Measurements from ENCODE around the gene ENTREP3. TPM values are rescaled to one million over a fixed set of nuclear protein-coding genes. Genes with fewer than 3 reads are reported as not detected.
"Not testable (repeated sequence)": the region's sequence is repeated elsewhere in the genome, so short reads cannot be mapped to it uniquely, and the experiment has no call there.

The ENTREP3 gene
- total RNA-seq, 2 experiments from 2014 or later = 29.7 to 34.8 TPM

DNA sequence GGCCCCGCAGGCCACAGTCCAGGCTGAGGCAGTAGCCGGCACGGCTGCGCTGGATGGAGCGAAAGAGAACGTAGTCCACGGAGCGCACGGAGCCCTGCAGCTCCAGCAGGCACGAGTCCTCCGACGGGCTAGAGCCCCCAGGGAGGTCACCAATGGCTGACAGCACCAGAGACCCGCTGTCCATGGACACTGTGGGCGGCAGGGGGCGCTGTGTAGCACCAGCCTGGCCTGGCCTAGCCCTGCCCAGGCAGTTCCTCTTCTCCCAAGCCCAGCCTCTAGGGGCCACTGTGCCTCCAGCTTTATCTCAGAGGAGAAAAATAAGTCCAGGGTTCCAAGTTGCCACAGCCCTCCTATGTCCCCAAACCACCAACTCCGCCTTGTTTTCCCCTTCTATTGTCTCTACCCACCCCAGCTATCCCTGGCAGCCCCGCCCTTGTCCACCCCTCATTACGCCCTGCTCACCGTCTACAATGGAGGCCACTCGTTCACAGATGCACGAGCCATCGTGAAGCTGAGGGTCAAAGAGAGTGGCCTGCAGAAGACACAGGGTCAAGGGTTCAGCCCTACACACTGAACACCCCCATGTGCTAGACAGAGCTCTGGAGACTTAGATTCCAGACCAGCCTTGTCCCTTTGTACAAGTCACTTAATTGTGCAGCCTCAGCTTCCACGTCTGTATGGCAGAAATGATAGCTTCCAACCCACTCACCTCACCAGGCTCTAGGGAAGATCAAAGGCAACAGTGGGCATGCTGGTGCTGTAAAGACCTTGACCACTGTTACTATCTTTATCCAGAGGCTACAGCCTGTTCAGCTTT is 4.4 kb downstream of the ENTREP3 start:
- no peaks in the 10 kb centered on the region for H3K27me3 Mint-ChIP-seq
- no peaks in the 10 kb centered on the region for H3K9me3 Mint-ChIP-seq (ENCODE audit: low read depth)
- ChIA-PET CTCF (interaction anchor here (0.6 to 3.5 kb wide), 54 partner anchors 9 to 687 kb away, joined by 3 to 79 read pairs (median 4); partner anchors contain the start of genes CLK2, FDPS, KRTCAP2 and MTX1), POLR2A (interaction anchor here (0.6 to 2.6 kb wide), 6 partner anchors 9 to 1036 kb away, joined by 3 to 7 read pairs (median 4); partner anchors contain the start of gene CLK2)
- intact Hi-C loops (cut with DNase I, micrococcal nuclease) = loop anchor here (1.0 kb wide), 5 partner anchors 26 to 341 kb away; partner anchors contain the start of genes FDPS (in 1 of the 2) and HCN3 (in 1 of the 2)
- DNase-seq = peak; percentile 99
- peaks cover 25% of the 10 kb centered on the region for H3K4me1 Mint-ChIP-seq
- H3K27ac Mint-ChIP-seq = peak overlapping the region; percentile 31
- H3K36me3 Mint-ChIP-seq (ENCODE audit: low read depth) = peaks cover 4% of the 10 kb centered on the region
- peak overlapping the region; percentile 38 for H3K4me3 Mint-ChIP-seq
- peak; percentile 96 for ATAC-seq

DNA sequence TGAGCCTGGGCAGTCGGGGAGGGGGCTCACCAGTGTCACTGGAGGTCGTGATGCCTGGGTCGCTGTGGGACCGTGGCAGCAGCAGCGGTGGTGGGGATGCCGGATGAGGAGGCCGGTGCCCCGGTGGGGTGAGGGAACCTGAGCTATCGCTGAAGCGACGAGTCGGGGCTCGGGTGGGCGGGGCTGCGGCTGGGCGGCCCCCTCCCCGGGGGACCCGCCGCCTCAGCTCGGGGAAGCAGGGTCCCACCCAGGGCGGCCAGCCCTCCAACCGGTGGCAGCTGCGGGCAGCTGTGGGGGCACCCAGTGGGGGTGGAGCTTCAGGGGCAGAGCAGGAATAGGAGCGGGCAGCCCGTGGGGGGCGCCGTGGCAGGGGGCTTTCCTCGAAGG is 5.0 kb downstream of the ENTREP3 start:
- CTCF ChIA-PET = interaction anchor here (0.7 to 3.5 kb wide), 31 partner anchors 9 to 494 kb away, joined by 3 to 79 read pairs (median 5); partner anchors contain the start of genes CLK2, FDPS, KRTCAP2 and MTX1
- H3K9me3 Mint-ChIP-seq (ENCODE audit: low read depth) = no peaks in the 10 kb centered on the region

DNA sequence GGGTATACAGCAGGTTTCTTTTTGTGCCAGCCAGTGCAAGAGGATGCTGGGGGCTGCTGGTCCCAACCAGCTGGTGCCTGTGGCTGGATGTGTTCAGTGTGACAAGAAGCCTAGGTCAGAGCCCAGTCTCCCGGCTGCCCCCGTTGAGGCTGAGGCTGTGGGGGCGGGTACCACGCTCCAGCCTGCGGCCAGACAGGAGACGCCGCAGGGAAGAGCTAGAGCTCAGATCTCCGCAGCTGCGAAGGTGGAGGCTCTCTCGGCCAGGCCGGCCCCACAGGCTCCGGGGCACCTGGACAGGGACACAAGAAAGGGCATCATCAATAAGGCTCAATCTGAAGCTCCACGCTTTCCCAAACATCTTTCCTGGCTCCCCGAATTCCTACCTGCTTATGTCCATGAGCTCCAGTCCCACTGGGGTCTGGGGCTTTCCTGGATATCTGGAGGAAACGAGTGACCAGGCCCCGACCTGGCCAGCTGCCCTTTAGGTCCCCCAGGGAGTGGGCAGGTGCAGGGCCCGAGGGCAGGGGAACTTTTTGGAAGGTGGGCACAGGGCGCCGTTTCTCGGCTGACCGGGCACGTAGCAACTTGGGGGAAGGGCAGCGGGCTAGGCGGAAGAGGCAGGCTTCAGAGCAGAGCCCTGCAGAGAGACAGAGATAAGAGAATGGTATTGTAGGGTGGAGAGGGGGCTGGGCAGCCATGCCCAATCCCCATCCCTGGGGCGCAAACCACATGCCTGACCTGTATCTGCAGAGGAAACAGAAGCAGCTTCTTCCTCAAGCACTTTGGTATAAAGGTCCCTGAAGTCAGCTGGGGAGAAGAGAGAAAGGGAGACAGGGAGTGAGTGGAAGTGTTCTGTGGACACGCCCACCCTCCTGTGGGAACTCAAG is 7.4 kb downstream of the ENTREP3 start:
- ChIA-PET POLR2A (no interaction called here), CTCF (interaction anchor here (0.6 to 1.8 kb wide), 7 partner anchors 16 to 143 kb away, joined by 3 to 6 read pairs (median 3); no protein-coding TSS in a partner anchor)
- Mint-ChIP-seq H3K27ac (no peak overlapping the region), H3K27me3 (peaks cover 2% of the 10 kb centered on the region), H3K36me3 (ENCODE audit: low read depth) (peaks cover 11% of the 10 kb centered on the region), H3K4me1 (peaks cover 22% of the 10 kb centered on the region), H3K4me3 (no peak overlapping the region), H3K9me3 (ENCODE audit: low read depth) (no peaks in the 10 kb centered on the region)
- ATAC-seq = no peak
- DNase-seq = no peak
- intact Hi-C loops (cut with DNase I, micrococcal nuclease) = no loop called here

More for the DNA sequence above, 5.0 kb downstream of the ENTREP3 start:
- H3K27ac Mint-ChIP-seq = peak overlapping the region; percentile 31
- intact Hi-C loops (cut with DNase I, micrococcal nuclease) = loop anchor here (1.0 kb wide), 5 partner anchors 27 to 342 kb away; partner anchors contain the start of genes FDPS (in 1 of the 2) and HCN3 (in 1 of the 2)
- DNase-seq = peak; percentile 26
- H3K27me3 Mint-ChIP-seq = no peaks in the 10 kb centered on the region
- H3K4me3 Mint-ChIP-seq = peak overlapping the region; percentile 38
- POLR2A ChIA-PET = interaction anchor here (0.6 to 2.6 kb wide), 6 partner anchors 10 to 1035 kb away, joined by 3 to 7 read pairs (median 4); partner anchors contain the start of genes CLK2 and SCAMP3
- peak; percentile 1 for ATAC-seq
- peaks cover 7% of the 10 kb centered on the region for H3K36me3 Mint-ChIP-seq (ENCODE audit: low read depth)
- H3K4me1 Mint-ChIP-seq = peaks cover 24% of the 10 kb centered on the region

DNA sequence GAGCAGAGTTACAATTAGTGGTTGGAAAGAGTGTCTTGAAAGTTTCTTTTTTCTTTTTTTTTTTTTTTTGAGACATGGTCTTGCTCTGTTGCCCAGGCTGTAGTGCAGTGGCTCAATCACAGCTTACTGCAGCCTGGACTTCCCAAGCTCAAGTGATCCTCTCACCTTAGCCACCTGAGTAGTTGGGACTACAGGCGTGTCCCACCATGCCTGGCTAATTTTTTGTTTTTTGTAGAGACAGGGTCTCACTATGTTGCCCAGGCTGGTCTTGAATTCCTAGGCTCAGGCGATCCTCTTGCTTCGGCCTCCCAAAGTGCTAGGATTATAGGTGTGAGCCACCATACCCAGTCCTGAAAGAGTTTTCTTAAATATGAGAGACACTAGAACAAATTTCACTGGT is 8.5 kb downstream of the ENTREP3 start:
- DNase-seq; H3K4me3 Mint-ChIP-seq; H3K27me3 Mint-ChIP-seq; H3K27ac Mint-ChIP-seq; H3K9me3 Mint-ChIP-seq (ENCODE audit: low read depth); intact Hi-C loops (cut with DNase I, micrococcal nuclease); POLR2A ChIA-PET; ATAC-seq: not testable (repeated sequence)
- Mint-ChIP-seq H3K36me3 (ENCODE audit: low read depth) (peaks cover 11% of the 10 kb centered on the region), H3K4me1 (peaks cover 31% of the 10 kb centered on the region)
- CTCF ChIA-PET = interaction anchor here (0.9 to 1.8 kb wide), 3 partner anchors 52 to 77 kb away, joined by 3 to 6 read pairs (median 4); no protein-coding TSS in a partner anchor

DNA sequence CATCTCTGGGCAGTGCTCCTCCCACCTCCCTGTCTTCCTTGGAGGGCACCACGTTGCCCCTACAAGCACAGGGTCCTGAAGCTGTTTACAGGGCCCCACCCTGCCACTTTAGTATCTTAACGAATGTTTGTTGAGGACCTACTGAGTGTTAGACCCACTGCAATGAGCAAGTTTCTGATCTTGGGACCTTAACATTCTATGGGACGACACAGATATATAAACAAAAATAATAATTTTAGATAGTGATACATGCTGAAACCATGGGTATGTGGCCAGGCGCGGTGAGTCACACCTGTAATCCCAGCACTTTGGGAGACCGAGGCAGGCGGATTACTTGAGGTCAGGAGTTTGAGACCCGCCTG is 10.1 kb downstream of the ENTREP3 start:
- ChIA-PET POLR2A (interaction anchor here (0.7 to 0.9 kb wide), 2 partner anchors 86 to 271 kb away, joined by 4 to 9 read pairs; no protein-coding TSS in a partner anchor), CTCF (interaction anchor here (0.6 to 1.3 kb wide), 6 partner anchors 18 to 1442 kb away, joined by 3 to 4 read pairs (median 3); partner anchors contain the start of gene CLK2)
- Mint-ChIP-seq H3K27me3 (peaks cover 2% of the 10 kb centered on the region), H3K27ac (peak overlapping the region; percentile 90), H3K4me1 (peaks cover 43% of the 10 kb centered on the region), H3K9me3 (ENCODE audit: low read depth) (no peaks in the 10 kb centered on the region), H3K36me3 (ENCODE audit: low read depth) (peaks cover 11% of the 10 kb centered on the region), H3K4me3 (peak overlapping the region; percentile 80)
- no peak for ATAC-seq
- DNase-seq = no peak
- intact Hi-C loops (cut with DNase I, micrococcal nuclease) = loop anchor here in 1 of 2 experiments (1.0 to 2.0 kb wide), 2 partner anchors 28 to 110 kb away; partner anchors contain the start of genes CLK2 and SLC50A1

DNA sequence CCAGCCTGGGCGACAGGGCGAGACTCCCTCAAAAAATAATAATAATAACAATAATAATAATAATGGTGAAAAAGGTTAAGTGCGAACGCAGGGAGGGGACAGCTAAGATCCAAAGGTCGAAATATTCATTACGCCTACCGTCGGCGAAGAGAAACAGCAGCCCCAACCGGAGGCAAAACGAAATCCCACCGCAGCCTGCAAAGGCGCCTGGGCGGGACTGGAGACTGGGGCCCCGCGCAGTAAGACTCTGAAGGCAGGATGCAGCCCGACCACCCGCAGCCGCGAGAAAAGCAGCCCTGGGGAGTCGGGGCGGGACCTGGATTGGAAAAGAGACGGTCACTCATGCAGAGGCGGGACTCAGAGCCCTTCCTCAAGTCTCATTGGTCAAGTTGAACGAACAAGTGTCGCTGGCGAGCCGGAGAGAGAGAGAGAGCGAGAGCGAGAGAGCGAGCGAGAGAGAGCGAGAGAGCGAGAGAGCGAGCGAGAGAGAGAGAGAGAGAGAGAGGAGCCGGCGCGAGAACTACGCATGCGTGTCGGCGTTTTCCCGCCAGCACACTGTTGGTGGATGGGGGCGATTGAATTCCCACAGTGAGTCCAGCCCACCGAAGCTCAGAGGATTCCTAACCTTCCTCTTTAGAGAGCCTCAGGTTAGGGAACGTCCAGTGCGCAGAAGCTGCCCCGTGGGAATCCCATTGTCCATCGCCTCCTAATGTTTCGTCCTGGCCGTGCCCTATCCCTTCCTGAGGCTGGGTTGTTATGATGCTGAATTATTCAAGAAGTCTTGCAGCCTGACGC is 10.7 kb downstream of the ENTREP3 start:
- Mint-ChIP-seq H3K27me3 (peaks cover 2% of the 10 kb centered on the region), H3K36me3 (ENCODE audit: low read depth) (peaks cover 11% of the 10 kb centered on the region), H3K4me3 (peak overlapping the region; percentile 80), H3K9me3 (ENCODE audit: low read depth) (no peaks in the 10 kb centered on the region), H3K4me1 (peaks cover 44% of the 10 kb centered on the region), H3K27ac (peak overlapping the region; percentile 90)
- CTCF ChIA-PET = interaction anchor here (0.6 to 1.6 kb wide), 10 partner anchors 17 to 1443 kb away, joined by 3 to 6 read pairs (median 3); partner anchors contain the start of genes CLK2, KRTCAP2, RUSC1 and THBS3
- ATAC-seq (peak; percentile 96), DNase-seq (peak; percentile 98)
- POLR2A ChIA-PET = interaction anchor here (0.6 to 1.9 kb wide), 5 partner anchors 29 to 542 kb away, joined by 3 to 5 read pairs (median 4); partner anchors contain the start of gene CLK2
- intact Hi-C loops (cut with DNase I, micrococcal nuclease) = loop anchor here (1.0 to 2.0 kb wide), 4 partner anchors 17 to 109 kb away; partner anchors contain the start of genes CLK2 (in 1 of the 2), SLC50A1 (in 1 of the 2) and THBS3 (in 1 of the 2)

DNA sequence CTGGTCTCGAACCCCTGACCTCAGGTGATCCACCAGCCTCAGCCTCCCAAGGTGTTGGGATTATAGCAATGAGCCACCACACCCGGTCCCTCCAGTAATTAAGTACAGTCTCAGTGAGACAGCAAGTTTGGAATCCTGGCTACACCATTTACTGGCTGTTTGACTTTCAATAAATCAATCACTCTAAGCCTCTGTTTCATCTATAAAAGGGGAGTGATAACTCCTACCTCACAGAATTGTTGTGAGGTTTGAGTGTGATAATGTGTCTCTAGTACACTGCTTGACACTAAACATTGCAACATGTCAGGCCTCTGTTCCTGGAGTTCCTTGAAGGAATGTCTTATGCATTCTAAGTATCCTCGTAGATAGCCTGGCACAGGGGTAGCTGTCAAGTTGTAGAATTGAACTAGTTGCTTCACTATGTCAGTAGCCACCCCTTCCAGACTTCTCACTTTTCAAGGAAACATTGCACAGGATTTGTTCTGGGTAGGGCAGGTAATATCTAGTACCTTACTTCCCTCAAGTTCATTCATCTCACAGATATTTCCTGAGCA is 12.4 kb downstream of the ENTREP3 start:
- intact Hi-C loops (cut with DNase I, micrococcal nuclease) = no loop called here
- H3K27ac Mint-ChIP-seq = peak overlapping the region; percentile 90
- POLR2A ChIA-PET = interaction anchor here (0.6 to 1.9 kb wide), 2 partner anchors 34 kb away, joined by 3 to 5 read pairs; no protein-coding TSS in a partner anchor
- peak overlapping the region; percentile 80 for H3K4me3 Mint-ChIP-seq
- CTCF ChIA-PET = interaction anchor here (1.0 to 3.1 kb wide), 3 partner anchors 8 to 36 kb away, joined by 3 to 26 read pairs (median 3); partner anchors contain the start of gene THBS3
- peaks cover 11% of the 10 kb centered on the region for H3K36me3 Mint-ChIP-seq (ENCODE audit: low read depth)
- peaks cover 44% of the 10 kb centered on the region for H3K4me1 Mint-ChIP-seq
- H3K27me3 Mint-ChIP-seq = peaks cover 2% of the 10 kb centered on the region
- DNase-seq (no peak), ATAC-seq (no peak)
- no peaks in the 10 kb centered on the region for H3K9me3 Mint-ChIP-seq (ENCODE audit: low read depth)

DNA sequence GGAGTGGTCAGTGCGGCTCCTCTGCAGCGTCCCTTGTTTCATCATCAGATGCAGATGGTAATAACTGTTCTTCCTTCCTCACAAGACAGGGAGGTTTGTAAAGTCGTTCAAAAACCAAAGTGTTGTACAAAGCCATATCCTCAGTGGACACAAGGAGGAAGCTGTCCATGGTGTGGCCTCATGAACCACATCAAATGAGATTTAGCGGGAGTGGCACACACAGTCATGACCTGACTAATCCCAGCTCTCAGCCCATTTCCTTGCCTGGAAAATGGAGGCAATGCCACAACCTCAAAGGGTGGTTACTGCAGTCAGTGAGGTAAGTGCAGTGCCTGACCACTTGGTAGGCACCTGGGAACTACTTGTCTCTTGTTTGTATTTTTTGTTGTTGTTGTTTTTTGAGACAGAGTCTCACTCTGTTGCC is 13.4 kb downstream of the ENTREP3 start:
- Mint-ChIP-seq H3K27me3 (peaks cover 2% of the 10 kb centered on the region), H3K9me3 (ENCODE audit: low read depth) (no peaks in the 10 kb centered on the region), H3K4me3 (peak overlapping the region; percentile 78), H3K36me3 (ENCODE audit: low read depth) (peaks cover 14% of the 10 kb centered on the region), H3K27ac (peak overlapping the region; percentile 68), H3K4me1 (peaks cover 44% of the 10 kb centered on the region)
- POLR2A ChIA-PET = interaction anchor here (0.6 to 0.7 kb wide), 2 partner anchors 260 to 1259 kb away, joined by 5 to 9 read pairs; no protein-coding TSS in a partner anchor
- DNase-seq (no peak), ATAC-seq (no peak)
- CTCF ChIA-PET = interaction anchor here (0.6 to 3.1 kb wide), 6 partner anchors 9 to 80 kb away, joined by 3 to 26 read pairs (median 4); partner anchors contain the start of genes KRTCAP2 and RUSC1
- intact Hi-C loops (cut with DNase I, micrococcal nuclease) = loop anchor here in 1 of 2 experiments (1.0 kb wide), 5 partner anchors 15 to 48 kb away; partner anchors contain the start of gene SCAMP3

DNA sequence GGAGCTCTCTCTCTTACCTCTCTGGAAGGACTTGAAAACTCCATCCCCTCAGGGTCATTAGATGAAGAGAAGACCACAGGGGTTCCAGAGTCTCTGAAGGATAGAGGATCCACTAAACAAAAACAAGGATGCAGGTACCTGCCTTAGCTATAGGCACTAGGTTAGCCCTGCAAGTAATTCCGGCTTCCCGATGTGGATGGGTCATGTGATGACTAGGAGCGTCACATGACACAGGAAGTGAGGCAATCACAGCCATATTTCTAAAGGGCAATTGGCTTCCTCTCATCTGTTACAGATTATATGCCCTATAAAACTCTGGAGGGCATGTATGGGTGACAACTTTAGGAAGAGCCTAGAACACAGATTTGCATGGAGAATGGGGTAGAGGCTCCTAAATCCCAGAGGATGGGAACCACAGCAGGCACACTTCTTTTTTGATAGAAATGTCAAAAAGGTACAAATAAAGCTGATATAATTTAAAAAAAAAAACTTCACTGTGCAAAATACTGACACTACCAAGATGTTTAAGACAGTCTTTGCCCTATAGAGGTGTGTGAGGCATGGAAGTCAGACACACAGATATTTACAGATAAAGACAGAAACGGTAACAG is 14.1 kb downstream of the ENTREP3 start:
- peak overlapping the region; percentile 78 for H3K4me3 Mint-ChIP-seq
- DNase-seq = peak; percentile 79
- POLR2A ChIA-PET = interaction anchor here (0.6 to 1.6 kb wide), 2 partner anchors 14 to 259 kb away, joined by 3 to 5 read pairs; partner anchors contain the start of gene ENTREP3
- intact Hi-C loops (cut with DNase I, micrococcal nuclease) = loop anchor here in 1 of 2 experiments (1.0 kb wide), 5 partner anchors 14 to 47 kb away; partner anchors contain the start of gene SCAMP3
- H3K9me3 Mint-ChIP-seq (ENCODE audit: low read depth) = no peaks in the 10 kb centered on the region
- peaks cover 2% of the 10 kb centered on the region for H3K27me3 Mint-ChIP-seq
- CTCF ChIA-PET = interaction anchor here (0.6 to 3.1 kb wide), 7 partner anchors 10 to 150 kb away, joined by 3 to 26 read pairs (median 4); partner anchors contain the start of gene KRTCAP2
- H3K36me3 Mint-ChIP-seq (ENCODE audit: low read depth) = peaks cover 17% of the 10 kb centered on the region
- H3K4me1 Mint-ChIP-seq = peaks cover 44% of the 10 kb centered on the region
- peak overlapping the region; percentile 79 for H3K27ac Mint-ChIP-seq
- peak; percentile 28 for ATAC-seq
